NCI-H1092 (cell line): ENCODE measurements around the gene TBC1D9B.
"Not testable (repeated sequence)": the region's sequence is repeated elsewhere in the genome, so short reads cannot be mapped to it uniquely, and the experiment has no call there.

Experiments used
- DNase-seq: peaks from one replicate; lab custom pipeline; 2025; lab: John Stamatoyannopoulos, UW

TBC1D9B gene

DNA sequence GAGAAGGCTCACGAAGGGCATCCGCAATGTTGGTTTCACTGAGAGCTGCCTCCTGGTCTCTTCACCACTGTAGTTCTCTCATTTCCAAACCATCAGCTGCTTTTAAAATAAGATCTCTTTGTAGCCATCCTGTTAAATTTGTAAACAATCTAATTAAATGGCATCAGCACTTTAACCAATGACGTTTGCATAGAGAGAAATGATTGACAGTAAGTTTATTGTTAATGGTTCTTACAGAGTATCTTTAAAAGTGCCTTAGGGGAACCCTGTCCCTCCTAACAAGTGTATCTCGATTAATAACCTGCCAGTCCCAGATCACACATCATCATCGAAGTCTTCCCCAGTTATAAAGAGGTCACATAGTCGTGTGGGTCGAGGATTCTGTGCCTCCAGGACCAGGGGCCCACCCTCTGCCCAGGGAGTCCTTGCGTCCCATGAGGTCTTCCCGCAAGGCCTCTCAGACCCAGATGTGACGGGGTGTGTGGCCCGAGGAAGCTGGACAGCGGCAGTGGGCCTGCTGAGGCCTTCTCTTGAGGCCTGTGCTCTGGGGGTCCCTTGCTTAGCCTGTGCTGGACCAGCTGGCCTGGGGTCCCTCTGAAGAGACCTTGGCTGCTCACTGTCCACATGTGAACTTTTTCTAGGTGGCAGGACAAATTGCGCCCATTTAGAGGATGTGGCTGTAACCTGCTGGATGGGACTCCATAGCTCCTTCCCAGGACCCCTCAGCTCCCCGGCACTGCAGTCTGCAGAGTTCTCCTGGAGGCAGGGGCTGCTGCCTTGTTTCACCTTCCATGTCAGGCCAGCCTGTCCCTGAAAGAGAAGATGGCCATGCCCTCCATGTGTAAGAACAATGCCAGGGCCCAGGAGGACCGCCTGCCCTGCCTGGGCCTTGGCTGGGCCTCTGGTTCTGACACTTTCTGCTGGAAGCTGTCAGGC, 70.4 kb downstream of the TBC1D9B start:
- DNase-seq, result no peak

DNA sequence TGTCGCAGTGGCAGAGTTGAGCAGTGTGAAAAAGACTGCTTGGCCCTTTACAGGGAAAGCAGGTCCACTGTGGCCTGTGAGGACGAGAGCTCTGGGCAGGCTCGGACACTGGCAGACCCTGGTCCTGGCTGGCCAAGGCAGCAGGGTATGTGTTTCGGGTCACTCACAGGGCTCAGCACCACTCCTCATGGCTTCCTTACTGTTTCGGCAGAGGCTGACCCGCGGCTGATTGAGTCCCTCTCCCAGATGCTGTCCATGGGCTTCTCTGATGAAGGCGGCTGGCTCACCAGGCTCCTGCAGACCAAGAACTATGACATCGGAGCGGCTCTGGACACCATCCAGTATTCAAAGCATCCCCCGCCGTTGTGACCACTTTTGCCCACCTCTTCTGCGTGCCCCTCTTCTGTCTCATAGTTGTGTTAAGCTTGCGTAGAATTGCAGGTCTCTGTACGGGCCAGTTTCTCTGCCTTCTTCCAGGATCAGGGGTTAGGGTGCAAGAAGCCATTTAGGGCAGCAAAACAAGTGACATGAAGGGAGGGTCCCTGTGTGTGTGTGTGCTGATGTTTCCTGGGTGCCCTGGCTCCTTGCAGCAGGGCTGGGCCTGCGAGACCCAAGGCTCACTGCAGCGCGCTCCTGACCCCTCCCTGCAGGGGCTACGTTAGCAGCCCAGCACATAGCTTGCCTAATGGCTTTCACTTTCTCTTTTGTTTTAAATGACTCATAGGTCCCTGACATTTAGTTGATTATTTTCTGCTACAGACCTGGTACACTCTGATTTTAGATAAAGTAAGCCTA, 71.3 kb downstream of the TBC1D9B start:
- no peak for DNase-seq

DNA sequence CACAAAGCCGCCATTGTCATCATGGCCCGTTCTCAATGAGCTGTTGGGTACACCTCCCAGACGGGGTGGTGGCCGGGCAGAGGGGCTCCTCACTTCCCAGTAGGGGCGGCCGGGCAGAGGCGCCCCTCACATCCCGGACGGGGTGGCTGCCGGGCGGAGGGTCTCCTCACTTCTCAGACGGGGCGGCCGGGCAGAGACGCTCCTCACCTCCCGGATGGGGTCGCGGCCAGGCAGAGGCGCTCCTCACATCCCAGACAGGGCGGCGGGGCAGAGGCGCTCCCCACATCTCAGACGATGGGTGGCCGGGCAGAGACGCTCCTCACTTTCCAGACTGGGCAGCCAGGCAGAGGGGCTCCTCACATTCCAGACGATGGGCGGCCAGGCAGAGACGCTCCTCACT, 72.8 kb downstream of the TBC1D9B start:
- not testable (repeated sequence) for DNase-seq

DNA sequence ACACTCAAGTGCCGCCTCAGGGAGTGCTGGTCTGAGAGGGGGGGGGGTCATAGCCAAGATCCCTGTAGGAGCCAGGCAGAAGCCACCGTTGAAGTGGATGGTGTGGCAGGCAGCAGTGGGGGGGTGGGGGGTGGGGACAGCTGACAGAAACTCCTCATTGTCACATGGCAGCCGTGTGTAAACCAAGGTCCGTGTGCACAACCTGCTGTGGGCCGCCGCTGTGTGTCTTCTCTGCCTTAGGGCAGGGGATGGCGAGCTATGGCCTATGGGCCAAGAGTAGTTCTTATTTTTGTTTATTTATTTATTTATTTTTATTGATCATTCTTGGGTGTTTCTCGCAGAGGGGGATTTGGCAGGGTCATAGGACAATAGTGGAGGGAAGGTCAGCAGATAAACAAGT, 73.6 kb downstream of the TBC1D9B start:
- DNase-seq, result no peak

DNA sequence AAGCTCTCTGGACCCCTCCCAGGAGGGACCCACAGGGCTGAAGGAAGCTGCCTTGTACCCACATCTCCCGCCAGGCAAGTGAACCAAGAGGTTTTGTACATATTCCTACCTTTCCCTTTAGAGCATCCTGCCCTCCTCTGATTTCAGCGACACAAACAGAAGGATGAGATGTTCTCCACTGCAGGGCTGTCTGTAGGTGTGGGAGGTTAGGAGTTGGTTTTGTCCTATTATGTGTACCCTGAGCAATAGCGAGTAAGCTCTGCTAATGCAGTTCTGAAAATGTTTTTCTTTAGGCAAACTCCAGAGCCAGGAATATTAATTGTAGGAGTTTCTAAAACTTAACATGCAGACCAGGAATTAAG, 74.0 kb downstream of the TBC1D9B start:
- DNase-seq, result no peak

DNA sequence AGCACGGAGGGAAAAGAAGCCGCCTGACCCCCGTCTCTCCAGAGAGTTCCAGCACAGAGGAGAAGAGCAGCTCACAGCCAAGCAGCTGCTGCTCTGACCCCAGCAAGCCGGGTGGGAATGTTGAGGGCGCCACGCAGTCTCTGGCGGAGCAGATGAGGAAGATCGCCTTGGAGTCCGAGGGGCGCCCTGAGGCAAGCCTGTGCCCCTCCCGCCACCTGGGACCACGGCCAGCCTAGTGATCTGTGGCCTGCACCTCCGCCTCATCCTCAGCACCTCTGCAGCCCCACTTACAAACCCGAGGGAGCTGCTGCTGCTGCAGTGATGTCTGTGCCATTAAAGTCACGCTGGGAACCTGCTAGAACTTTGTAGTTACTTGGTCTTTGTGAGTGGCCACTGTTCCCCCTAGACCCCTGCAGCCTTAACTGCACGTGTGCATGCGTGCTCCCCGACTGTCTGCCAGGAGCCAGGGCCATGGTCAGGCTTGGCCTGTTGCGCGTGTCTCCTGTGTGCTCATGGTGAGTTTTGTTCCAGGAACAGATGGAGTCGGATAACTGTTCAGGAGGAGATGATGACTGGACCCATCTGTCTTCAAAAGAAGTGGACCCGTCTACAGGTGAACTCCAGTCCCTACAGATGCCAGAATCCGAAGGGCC, 74.5 kb downstream of the TBC1D9B start:
- DNase-seq, result no peak

DNA sequence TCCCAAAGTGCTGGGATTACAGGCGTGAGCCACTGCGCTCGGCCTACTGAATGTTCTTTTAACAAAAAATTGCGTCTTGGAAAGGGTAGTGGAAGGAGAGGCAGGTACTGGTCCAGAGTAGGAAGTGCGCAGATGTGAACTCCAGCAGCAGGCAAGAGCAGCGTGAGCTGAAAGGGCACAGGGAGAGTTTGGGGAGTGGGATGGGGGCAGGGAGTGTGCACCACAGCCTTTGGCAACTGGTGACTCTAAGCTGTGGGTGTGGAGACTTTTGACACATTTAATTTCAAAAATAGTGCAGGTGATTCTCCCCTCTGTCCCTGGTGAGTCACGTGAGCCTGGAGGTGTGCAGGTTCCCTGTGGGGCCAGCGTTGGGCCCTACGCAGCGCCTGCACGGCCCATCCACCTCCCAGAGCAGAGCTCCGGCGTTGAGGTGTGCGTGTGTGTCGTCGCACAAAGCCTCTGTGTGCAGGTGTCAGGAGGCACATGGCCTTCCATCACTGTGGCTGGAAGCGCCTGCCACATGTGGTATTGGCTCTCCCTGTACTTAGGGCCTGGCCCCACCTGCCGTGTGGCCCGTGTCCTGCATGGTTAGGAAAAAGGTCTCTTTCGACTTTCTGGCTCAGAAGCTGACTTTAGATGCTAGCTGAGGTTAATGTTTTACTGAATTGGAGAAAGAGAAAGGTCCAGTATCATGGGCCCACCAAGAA, 75.5 kb downstream of the TBC1D9B start:
- DNase-seq, result no peak

DNA sequence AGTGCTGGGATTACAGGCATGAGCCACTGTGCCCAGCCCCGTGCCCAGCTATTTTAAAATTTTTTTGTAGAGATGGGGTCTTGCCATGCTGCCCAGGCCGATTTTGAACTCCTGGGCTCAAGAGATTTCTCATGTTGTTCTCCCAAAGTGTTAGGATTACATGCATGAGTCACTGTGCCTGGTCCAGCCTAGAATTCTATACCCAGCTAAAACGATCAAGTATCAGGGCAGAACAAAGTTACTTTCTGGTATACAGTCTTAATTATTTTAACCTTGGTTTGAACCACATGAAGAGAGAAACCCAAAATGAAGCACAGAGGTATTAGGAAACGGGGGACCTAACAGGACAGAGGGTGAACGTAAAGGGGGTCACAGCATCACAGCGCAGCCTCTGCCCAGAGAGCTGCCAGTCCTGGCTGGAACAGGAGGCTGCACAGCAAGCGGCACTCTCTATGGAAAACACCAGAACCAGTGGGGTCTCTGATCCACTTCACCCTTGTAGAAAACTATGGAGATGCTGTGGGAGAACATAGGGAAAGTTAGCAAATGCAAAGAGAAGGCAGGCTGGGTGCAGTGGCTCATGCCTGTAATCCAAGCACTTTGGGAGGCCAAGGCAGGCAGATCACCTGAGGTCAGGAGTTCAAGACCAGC, 76.8 kb downstream of the TBC1D9B start:
- no peak for DNase-seq

DNA sequence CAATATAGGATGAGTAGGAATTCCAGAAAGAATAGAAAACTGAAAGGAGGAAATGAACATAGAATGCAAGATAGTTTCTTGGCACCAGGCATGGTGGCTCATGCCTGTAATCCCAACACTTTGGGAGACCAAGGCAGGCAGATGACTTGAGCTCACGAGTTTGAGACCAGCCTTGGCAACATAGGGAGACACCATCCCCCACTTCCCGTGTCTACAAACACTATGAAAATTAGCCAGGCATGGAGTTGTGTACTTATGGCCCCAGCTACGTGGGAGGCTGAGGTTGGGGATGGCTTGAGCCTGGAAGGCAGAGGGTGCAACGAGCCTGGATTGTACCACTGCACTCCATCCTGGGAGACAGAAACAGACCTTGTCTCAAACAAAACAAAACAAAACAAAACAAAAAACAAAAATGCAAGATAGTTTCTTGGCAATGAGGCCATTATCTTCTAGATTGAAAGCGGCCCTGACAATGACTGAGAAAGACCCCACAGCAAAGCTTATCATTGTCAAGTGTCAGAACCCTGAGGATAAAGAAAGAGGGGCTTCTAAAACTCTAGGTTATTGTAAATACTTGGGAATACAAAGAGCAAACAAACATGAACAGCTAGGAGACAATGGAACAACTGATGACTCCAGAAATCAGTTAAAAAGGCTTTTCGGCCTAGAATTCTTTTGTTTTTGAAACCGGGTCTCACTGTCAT, 77.8 kb downstream of the TBC1D9B start:
- no peak for DNase-seq

DNA sequence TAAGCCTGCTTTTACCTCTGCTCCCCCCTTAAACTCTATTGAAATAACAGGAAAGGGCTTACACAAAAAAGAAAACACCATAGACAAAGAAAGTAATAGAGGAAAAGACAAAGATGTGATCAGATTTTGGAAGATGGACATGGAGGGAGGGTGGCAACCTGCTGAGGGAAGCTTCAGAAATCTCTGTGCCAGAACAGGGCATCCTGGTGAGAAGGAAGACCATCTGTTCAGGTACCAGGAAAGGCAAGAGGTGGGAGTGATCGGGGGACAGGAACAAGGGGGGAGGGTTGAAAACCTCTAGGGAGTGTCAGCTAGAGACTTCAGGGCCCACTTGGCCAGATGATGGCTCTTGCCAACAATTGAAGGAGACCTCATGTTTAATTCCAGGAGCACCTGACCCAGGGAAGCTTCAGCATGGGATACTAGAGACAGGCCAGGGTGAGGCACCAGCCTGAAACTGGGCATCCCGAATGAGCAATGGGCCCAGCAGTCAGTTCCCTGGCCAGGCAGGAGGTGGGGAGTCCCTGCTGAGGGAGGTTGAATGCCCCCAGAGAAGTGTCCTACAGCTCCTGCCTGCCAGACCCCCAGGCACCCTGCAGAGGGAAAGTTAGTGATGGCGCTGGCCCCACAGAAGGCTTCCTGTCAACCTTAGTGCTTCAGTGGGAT, 78.8 kb downstream of the TBC1D9B start:
- DNase-seq, result no peak

DNA sequence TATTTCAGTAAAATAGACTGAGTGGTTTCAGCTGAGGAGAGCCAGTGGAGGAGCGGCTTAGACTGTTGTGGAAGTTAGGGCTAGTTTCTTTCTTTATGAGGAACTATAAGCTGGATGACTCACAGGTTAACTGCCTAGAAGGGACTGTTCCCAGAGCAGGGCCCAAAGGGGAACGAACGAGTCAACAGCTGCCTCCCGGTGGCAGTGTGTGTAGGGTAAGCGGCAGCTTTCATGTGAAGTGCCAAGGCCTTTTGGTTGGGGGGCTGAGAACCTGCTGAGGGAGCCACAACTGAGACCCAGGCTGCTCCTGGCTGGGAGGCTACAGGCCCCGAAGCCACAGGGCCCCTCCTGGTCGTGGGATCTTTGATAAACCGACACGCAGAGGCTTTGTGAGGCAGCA, 80.0 kb downstream of the TBC1D9B start:
- DNase-seq, result no peak

DNA sequence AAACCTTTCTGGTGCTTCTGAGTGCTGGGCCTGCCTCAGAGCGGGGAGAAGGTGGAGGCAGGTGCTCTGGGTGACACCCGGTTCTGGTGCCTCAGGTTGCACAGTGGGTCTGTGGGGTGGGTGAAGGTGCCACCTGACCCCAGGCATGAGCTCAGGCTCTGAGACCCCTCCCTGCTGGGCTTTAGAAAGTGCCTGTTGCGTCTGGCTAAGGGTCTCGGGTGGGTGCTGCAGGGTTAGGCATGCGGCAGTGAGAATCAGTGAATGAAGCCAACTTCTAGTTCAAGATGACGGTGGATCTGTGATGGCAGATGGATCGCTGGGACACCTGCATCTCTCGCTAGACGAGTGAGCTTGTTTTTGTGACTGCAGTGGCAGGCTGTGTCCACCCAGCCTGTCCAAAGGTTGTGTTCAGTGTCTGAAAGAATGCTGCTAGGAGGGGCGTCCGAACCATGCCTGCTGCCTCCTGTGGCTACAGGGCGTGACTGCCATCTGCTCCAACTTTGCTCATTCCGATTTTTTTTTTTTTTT, 82.0 kb downstream of the TBC1D9B start:
- no peak for DNase-seq

DNA sequence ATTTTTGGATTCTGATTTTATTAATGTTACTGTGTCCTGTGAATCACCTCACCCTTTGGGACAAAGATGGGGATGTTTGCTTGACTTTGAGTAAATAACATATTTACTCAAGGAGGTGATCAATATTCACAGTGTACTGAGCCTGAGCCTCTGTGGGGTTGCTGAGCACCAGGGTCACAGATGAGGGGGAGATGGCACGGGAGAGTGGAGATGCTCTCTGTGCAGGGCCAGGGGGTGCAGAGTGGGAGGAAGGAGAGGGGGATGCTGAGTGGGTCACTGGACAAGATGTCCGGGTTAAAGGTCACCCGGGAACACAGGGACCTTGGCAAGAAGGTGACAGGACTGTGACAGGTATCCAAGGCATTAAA, 83.0 kb downstream of the TBC1D9B start:
- DNase-seq, result no peak

DNA sequence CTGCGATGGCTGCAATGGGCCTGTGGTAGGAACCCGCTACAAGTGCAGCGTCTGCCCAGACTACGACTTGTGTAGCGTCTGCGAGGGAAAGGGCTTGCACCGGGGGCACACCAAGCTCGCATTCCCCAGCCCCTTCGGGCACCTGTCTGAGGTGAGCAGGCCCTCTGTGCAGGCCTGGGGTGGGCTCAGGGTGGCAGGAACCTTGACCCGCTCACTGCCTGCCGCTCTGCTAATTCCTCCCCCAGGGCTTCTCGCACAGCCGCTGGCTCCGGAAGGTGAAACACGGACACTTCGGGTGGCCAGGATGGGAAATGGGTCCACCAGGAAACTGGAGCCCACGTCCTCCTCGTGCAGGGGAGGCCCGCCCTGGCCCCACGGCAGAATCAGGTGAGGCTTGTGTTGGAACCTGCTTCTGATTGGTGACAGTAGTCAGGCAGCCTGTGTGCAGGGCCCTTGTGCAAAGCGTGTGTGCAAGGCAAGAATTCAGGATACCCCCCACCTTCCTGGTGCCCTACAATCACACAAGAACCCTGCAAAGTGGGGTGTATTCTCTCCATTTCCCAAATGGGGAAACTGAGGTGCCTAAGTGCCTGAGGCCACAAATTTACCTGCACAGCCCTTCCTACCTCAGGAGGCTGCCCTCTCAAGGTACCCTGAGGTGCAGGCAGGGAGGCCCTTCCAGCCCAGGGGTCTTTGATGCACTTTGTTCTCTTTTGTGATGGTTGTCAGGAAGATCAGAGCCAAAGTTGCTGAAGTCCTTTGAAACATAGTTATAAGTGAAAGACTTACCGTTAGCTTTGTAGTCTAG, 83.6 kb downstream of the TBC1D9B start:
- DNase-seq, result no peak

DNA sequence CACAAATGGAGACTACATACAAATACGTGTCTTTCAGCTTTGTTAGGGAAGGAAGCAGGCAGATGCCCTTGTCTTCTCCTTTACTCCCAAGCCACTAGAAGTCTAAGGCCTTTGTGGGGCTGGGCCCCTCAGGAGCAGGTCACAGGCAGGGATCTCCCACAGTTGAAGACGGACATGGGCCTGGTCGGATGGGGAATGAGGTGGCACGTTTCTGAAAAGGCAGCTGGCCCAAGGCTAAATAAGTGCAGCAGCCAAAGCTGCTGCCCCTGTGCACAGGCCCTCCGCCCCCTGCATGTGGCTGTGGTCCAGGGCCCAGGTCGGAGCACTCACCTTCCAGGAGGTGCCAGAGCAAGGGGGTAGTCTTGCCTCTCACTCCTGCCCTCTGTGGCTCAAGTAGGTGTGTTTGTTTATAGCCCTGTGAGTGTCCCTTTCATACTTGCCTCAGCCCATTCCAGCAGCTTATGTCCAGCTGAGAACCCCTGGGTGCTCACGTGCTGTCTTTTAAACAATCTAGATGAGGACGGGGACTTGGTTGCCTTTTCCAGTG, 85.2 kb downstream of the TBC1D9B start:
- no peak for DNase-seq

DNA sequence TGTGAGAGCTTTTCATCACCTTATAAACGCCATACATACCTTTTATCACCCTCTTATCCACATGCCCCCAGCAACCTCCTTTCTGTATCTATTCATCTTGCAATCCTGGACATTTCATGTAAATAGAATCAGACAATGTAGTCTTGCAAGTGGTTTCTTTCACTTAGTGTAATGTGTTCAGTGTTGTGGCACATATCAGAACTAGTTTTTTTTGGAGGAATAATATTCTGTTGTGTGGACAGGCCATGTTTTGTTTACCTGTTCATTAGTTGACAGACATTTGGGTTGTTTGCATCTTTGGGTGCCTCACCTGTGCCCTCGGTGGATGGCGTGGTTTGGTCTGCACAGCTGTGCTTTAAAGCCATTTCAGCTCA, 85.7 kb downstream of the TBC1D9B start:
- DNase-seq, result no peak

DNA sequence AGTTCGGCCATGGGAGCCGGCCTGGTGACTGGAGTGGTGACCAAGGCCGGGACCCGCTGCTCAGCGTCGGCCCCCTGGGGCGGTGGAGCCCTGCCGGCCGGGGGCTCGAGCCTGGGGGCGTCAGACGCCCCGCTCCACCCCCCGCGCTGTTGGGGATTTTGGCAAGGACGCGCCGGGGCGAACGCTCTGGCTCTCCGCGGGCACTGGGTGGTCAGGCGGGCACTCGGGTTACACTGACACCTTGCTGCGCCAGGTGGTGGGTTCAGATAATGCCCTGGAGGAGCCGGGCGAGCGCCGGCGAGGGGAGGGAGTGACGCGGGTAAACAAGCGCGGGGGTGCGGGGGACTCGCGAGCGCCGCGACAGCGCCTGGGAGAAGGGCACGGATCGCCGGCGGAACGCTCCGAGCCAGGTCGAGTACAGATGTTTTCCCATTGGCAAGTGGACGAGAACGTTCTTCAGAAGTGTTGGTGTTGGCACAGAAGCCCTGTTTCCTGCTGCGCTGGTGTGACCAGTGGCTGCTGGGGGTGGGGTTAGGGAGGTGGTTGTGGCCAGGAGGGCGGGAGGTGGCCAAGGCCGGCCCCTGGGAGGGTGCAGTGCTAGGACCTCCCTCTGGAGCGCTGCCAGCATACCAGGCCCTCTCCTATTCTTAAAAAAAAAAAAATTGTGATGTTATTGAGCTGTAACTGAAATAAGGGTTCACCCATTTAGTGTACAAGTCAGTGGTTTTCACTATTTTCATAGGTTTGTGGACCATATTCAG, 86.2 kb downstream of the TBC1D9B start:
- peak; percentile 36 for DNase-seq
